Measurements from ENCODE around the gene FGL2.
"Not testable (repeated sequence)": the region's sequence is repeated elsewhere in the genome, so short reads cannot be mapped to it uniquely, and the experiment has no call there.

FGL2 gene

GRCh38 chr7:77216181-77216845 lies 16.7 kb upstream of the FGL2 start:
- no peak for DNase-seq

GRCh38 chr7:77209479-77210139 lies 10.0 kb upstream of the FGL2 start:
- no peak for DNase-seq

DNA sequence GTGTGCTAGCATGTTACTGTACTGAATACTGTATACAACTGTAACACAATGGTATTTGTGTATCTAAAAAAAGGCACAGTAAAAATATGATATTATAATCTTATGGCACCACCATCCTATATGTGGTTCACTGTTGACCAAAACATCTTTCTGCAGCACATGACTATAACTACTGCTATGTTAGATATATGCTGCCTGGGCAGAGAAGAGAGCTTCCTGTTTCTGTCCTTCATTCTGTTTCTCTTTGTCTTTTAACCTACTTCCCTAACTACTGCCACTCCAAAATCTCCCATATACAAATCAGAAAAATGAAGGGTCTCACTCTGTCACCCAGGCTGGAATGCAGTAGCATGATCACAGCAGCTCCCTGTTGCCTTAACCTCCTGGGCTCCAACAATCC lies 8.8 kb upstream of the FGL2 start:
- no peak for DNase-seq

- no peak for DNase-seq
Observed at GRCh38 chr7:77205706-77206105, 6.1 kb upstream of the FGL2 start.

DNA sequence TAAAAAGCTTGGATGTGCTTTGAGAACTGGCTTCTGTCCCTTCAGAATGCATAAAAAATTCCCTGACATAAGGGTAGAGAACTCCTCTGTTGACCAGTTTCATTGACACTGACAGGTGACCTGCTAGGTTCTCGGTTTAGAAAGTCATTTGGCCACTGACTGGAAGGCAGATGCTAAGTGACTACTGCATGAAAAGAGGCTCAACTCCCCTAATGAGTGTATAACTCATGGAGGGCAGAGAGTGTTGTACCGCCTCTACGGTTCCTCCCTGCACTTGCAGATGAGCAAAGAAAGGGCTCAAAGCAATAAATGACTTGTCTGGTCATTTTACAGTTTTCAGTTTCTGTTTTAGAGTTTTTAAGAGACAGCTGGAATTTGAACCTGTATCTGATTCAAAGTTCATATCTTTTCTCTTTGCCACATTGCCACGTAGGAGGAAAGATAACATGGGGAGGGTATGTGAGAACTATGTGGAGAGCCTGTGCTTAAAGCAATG lies 2.9 kb upstream of the FGL2 start:
- DNase-seq, result no peak

DNA sequence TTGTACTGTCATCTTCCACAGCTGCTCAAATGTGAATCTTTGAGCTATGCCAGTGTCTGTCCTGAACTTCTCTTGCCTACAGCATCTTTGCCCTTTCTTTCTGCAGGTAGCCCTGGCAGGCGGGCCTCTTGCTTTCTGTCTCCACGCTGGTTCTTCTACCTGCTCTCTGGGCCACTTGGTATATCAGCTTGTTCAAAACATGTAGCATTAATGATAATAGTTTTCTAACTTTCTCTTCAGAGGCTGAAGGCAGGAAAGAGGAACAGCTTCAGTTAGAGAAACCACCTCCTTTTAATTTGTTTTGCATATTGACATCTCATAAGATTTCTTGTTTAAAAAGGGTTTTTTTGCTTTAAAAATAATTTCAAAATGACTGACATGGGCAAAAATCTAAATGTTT lies 923 bp upstream of the FGL2 start:
- no peak for DNase-seq

- no peak for DNase-seq
Observed at GRCh38 chr7:77197141-77197540, 2.5 kb downstream of the FGL2 start.

DNA sequence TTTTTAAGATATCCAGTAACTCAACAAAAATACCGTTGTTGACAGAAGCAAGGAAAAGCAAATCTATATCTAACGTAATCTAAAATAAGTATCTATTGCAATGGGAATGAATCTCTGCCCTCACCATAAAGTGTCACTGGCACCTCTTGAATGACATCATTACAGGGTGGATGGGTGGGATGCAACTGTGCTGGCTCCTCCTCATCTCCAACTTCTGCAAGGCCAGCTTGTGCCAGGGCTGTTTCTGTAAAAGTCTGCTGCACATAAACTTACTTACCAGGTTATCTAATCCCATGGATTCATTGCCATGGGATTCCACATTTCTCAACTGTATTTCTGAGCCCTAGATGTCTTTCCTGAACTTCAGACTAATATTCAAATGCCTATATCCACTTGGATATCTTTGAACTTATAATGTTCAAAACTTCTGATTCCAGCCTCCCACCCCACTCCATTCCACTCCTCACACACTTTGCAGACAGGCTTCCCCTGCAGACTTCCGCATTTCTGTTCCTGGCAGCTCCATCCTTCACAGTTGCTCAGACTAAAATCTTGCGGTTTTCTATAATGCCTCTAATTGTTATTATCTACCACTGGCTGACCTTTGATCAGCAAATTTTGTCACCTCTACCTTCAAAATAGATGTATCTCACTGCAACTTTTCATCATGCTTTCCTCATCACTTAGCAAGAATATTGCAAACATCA lies 10.7 kb downstream of the FGL2 start:
- DNase-seq, result peak; percentile 42

GRCh38 chr7:77185866-77186265 lies 13.8 kb downstream of the FGL2 start:
- no peak for DNase-seq

- DNase-seq, result no peak
Observed at GRCh38 chr7:77184990-77185389, 14.6 kb downstream of the FGL2 start.

- no peak for DNase-seq
Observed at GRCh38 chr7:77184463-77184862, 15.2 kb downstream of the FGL2 start.

GRCh38 chr7:77182261-77182660 lies 17.4 kb downstream of the FGL2 start:
- no peak for DNase-seq

DNA sequence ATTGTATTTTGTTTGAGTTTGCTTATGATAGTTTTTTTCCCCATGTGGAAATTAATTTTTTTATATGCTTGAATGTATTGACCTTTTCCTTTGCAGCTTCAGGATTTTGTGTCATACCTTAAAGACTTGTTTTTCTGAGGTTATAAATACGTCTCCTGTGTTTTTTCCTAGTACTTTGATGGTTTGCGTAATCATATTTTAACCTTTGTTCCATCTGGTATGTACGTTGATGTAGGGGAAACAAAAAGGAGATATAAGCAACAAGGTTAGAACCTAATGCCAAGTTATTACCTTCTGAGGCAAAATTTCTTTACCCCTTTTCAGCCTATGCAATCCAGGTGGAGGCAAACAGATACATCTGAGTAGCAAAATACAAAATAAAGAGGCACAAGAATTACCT lies 17.9 kb downstream of the FGL2 start:
- no peak for DNase-seq

DNA sequence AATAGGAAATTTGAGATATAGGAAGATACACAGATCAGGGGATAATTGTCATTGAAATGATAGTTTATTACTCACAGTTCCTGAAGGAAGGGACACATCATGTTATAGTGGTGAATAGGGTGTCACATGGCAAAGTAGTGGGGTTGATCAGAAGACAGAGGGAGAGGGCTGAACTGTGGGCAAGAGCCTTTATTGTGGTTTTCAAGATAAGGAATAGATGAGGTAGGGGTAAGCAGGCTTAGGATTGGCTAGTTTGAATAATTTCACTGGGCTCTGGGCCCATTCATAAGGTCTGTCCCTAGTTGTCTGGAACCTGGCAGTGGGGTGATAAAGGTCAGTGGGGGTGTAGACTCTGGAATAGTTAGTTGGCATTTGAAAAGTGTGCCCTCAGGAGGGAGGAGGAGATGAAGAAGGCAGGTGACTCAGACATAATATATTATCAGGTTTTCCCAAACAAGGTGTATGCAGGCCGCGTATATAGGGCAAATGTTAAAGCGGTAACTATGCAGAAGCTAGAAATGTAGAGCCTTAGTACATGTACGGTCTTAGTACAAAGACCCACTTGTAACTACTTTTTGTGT lies 18.5 kb downstream of the FGL2 start:
- DNase-seq, result no peak

DNA sequence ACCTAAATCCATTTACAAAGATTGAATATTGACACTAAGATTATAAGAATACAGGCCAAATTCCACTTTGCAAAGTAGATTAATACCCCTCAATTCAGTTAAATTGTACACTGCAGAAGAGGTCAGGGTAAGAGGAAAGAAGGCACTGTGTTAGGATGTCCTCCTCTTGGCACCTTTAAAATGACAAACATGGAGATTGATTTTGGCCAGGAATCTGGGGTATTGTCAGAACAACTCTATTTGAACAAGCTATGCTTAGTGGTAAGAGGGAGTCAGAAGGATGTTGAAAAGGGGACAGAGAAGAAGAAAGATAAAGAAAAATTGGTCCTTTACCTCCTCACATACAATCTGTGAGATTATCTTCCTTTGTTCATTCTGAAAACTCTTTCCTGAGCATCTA lies 21.6 kb downstream of the FGL2 start:
- not testable (repeated sequence) for DNase-seq

GRCh38 chr7:77177321-77177904 lies 22.2 kb downstream of the FGL2 start:
- not testable (repeated sequence) for DNase-seq

GRCh38 chr7:77175274-77175800 lies 24.3 kb downstream of the FGL2 start:
- not testable (repeated sequence) for DNase-seq

DNA sequence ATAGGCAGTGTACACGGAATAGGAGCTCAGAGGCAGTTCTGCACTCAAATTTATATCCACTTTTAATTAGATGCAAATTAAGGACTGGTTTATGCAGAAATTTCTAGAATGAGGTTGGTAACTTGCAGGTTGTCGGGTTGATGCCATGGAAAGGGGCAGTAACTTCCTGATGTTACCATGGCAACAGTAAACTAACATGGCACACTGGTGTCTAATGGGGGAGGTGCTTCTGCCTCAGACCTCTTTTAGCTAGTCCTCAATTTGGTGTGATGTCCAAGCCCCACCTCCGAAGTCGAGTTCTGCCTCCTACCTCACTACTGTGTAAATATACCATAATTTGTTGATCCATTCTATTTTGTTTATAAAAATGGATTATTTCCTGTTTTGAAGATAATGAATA lies 25.2 kb downstream of the FGL2 start:
- DNase-seq, result not testable (repeated sequence)

GRCh38 chr7:77172437-77173172 lies 27.0 kb downstream of the FGL2 start:
- DNase-seq, result not testable (repeated sequence)

GRCh38 chr7:77171073-77171472 lies 28.5 kb downstream of the FGL2 start:
- not testable (repeated sequence) for DNase-seq

DNA sequence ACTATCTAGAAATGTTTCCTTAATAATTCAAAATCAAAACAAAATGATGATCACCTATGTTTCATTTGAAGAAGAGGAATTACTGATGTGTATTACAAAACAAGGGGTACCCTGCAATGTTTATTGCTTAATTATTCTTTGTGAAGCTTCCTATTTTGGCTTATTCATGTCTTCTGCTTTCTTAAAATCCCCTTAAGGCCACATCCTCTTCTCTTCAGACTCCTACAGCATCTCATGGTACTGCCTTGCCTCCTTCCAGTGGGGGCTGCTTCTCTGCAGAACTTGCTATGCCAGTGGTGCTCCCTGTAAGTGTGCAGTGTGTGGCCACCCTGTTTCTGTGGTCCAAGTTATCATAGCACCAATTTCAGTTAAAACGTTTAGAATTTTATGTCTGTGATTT lies 42.2 kb downstream of the FGL2 start:
- peak; percentile 52 for DNase-seq

DNA sequence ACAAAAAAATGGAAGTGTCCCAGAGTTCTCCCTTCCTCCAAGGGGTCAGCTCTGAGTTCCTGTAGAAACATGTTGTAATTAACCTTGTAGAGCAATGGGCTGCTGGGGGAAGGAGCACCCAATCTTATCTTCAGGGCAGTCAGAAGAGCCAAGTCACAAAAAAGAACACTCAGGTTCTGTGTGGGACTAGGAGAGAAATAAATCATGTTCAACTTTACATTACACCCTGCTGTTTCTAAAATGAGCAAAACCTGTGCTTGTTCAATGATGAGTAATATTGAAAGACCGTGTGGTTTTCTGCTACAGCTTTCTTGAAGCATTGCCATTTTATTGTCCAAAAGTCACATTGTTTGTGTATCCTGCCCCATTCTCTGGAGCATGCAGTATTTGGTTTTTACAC lies 42.6 kb downstream of the FGL2 start:
- not testable (repeated sequence) for DNase-seq
